GM15510 (cell line): ENCODE data around the gene SDR39U1.

Experiments used
- POLR2A ChIP-seq: IDR thresholded peaks from 3 replicates; pipeline ENCODE4 v1.6.1; 2011; ENCODE audit warnings: borderline replicate concordance; ENCODE audit not compliant: insufficient read length; ENCODE audit errors: extremely low read depth

The SDR39U1 gene

GRCh38 chr14:24404814-24405213 is 37.8 kb downstream of the SDR39U1 start:
- no peak for TF ChIP-seq POLR2A

DNA sequence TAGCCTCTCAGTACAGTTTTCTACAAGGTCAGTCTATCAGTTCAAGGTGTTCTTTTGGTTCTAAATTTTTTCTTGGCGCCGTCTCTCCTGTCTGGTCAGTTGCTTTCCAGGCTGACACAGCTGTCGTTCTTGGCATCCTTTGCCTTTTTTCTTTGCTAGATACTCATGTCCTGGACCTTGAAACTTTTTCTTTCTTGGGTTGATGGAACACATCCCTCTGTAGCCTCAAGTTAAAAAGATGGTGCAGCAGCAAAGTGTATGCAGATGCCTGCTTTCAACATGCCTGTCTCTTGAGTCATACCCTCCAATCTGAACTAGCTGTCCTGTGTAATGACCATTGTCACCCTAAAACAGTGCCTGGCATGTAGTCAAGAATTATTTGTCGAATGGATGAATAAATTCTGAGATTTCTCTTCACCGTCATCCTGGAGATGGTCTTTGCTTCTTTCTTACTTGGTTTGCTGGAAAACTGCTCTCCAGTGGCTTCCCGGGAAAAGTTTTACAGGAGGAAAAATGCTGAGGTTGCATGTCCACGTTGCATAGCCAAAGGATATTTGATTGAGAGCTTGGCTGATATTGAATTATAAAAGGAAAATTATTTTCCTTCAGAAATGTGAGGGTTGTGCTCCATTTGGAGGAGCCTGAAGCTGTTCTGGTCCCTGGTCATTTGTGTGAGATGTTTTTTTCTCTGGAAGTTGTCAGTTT is 39.1 kb downstream of the SDR39U1 start:
- no peak for TF ChIP-seq POLR2A

DNA sequence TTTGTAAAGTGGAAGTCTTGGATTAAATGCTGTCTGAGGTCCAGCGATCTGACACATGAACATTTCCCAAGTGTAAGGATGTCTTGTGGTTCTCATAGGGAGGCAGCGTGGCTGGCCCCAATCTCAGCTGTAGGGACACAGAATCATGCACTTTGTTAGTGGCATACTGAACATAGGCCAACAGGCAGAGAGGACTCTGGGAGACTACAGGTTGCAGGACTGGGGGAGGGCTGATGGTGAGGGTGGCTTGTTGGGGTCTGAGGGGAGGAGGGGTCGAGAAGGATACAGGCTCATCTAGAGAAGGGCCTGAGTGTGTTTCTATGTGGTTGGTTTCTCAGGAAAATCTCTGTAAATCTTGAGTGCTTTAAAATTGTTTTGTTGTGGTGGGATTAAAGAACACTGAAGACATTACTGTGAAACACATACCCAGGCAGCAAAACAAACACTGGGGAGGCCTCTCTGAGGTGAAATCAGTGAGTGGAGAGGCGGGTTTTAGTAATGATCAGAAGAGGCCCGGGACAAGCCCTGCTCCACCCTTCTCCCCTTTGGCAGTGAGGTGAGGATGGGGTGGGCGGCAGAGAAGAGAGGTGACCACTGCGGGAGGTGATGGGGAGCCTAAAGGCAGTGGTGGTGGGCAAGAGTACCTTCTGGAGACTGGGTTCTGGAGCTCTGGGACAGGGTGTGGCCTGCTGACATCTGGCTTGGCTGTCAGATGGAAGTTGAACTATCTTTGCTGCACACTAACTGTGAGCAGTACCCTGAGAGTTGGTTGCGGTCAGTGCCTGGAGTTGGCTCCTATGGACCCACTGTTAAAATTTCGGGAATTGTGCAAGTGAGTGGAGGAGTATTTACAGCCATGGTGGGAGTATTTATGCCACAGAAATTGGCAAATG is 40.5 kb downstream of the SDR39U1 start:
- no peak for TF ChIP-seq POLR2A

GRCh38 chr14:24399999-24400718 is 42.4 kb downstream of the SDR39U1 start:
- TF ChIP-seq POLR2A: no peak

DNA sequence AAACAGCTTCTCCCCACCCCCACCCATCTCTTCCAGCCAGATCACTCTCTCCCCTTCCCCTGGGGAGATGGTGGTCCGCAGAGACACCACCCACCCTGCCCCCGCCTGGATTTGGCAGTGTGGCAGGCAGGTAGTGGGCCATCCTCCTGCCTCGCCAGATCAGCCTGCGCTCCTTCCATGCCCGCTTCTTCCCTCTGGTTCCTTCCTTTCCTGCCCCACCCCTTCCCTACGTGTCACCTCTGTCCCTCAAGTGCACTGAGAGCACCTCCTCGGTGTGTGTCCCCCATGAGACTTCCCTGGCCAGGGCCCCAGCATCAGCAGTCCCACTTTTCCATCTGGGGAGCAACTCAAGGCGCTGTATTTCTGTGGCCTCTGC is 43.1 kb downstream of the SDR39U1 start:
- TF ChIP-seq POLR2A: no peak

DNA sequence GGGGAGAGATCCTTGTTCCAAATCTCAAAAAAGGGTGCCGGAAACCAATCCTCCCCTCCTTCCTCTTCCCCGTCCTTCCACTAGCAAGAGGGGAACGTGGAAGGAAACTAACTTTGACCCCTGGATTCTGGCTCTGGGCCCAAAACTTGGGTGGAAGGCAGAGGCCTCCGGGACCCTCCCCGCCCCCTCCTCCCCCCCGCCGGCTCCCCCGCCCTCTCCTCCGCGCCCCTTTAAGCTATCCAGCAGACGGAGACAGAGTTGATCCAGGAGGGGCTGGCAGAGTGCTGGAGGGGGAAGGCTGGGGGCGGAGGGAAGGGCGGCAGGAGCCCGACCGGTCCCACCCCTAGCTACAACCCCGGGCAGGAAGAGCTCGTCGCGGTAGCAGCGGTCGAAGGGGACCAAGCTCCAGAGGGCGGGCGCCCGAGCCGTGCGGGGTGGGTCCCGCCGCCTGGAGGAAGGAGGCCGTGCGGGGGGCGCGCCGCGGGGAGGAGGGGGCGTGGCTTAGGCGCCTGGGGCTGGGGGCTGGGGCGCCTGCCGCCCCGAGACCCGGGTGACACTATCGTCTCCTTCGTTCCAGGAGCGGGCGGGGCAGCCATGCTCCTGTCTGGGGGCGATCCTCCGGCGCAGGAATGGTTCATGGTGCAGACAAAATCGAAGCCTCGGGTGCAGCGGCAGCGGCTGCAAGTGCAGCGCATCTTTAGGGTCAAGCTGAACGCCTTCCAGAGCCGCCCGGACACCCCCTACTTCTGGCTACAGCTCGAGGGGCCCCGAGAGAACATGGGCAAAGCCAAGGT is 43.7 kb downstream of the SDR39U1 start, which contains the start of gene NYNRIN:
NYNRIN (plus strand) TSS at position 351 of the 794 bp plus-strand sequence; CDS start at position 595, 244 bp downstream.
- TF ChIP-seq POLR2A: no peak

DNA sequence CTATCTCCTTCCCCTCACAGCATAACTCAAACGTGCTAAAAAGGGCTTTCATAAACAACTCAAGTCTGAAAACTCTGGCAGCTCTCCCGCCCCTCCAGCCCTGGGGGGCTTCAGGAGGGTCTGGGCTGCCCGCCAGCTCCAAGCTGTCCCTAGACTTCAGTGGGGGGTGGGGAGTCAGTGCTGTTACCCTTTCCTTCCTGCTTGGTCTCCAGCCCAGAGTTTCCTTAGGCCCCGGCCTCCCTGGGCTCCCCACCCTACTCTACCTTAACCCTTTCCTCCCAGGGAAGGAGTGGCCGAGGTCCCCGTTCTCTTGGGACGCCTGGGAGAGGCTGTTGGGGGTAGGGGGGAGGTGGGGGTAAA is 44.3 kb downstream of the SDR39U1 start:
- TF ChIP-seq POLR2A: no peak

DNA sequence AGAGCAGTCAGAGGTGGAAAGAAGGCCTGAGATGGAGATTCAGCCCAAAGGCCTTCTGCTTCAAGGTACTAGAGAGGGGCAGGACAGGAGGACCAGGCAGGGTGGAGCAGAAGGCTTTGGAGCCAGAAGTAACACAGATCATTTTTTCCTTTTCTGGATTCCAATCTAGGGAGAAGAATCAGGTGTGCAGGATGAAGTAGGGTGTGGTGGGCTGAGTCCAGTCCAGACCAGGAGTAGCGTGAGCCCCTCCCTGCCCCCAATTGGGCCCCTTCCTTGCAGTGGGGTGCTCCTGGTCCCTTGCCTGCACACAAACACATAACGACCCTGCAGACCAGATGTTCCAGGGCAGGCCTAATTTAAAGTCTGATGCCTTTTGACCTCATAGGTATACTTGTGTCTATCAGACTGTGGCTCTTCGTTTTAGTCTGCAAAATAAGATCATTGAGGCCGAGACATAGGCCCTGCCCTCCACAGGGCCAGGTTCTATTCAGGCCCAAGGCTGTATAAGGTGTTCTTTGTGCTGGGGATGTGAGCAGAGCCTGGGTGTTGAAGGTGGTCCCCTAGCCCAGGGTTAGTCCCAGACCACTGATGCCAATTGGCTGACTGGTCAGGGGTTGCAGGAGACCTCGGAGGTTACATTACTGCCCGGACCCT is 44.8 kb downstream of the SDR39U1 start:
- no peak for TF ChIP-seq POLR2A

DNA sequence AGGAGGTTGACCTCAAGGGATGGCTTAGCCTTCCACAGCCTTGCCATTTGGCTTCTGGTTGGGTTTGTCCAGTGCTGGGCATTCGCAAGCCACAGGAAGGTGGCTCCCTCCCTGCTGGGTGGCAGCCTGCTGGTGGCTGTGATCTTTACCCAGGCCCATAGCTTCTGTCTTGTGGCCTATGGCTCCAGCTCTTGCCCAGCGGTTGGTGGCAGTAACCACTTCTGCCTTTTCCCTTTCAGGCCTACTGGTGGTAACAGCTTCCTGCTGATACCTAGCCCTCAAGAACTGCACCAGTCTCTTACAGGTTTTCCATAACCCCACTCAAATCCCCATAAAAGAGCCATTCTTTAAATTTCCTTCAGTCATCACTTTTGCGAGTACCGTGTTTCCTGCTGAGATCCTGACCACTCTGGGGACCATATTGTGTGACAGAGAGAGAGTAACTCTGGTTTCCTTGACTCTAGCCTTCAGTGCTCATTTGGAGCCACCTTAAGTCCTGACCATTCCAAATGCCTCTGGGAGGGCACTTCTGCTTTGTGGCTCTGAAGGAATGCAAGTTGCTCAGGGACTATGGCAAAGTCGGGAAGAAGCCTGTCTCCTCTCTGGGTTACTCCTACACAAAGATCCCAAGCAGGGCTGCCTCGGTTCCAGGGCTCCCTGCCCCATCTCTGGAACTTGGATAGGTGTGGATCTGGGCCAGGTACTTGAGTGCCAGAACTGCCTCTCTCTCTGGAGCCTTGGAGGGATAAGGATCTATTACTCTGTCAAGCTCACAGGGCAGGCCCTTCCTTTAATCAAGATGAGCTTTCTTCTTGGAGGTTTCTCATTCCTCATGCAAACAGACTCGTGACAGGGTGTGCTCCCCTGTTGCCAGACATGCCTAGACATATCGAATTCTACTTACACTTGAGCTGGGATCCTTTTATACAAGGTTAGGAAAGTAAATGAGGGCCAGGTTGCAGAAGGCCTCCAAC is 46.7 kb downstream of the SDR39U1 start:
- TF ChIP-seq POLR2A: no peak

DNA sequence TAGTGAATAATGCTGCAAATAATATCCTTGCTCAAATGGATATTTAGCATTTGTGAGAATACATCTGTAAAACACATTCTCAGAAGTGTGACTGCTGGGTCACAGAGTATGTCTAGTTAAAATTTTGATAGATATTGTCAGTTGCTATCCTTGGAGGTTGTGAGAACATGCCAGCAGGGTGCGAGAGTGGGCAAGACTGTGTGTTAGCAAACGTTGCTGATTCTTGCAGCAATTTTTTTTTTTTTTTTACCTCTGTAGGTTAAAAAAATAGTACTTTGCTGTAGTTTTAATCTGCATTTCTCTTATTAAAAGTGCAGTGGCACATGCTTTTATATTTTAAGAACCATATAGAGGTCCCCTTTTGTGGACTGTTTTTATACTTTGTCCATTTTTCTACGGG is 48.3 kb downstream of the SDR39U1 start:
- no peak for TF ChIP-seq POLR2A

GRCh38 chr14:24392325-24393091 is 50.1 kb downstream of the SDR39U1 start:
- no peak for TF ChIP-seq POLR2A
